HepG2 (cell line): Measurements from ENCODE around the gene ESYT1. TPM values are rescaled to one million over a fixed set of nuclear protein-coding genes. Genes with fewer than 3 reads are reported as not detected.

Experiments
- CCDC6 ChIP-seq: sonication (generic); formaldehyde crosslinking; IDR thresholded peaks from 2 replicates; pipeline ENCODE4 v1.8.1; 2022; ENCODE audit warnings: mild to moderate bottlenecking, missing genetic modification reagents, moderate library complexity
- EHMT2 ChIP-seq: fragments of 200-600 bp; sonication (generic); IDR thresholded peaks from 2 replicates; pipeline ENCODE4 v1.7.0; 2017; ENCODE audit warnings: antibody characterized with exemption, low read depth, low read length, borderline replicate concordance
- FOXK1 ChIP-seq: sonication (generic); formaldehyde crosslinking; IDR thresholded peaks from 2 replicates; pipeline ENCODE4 v1.4.0; 2020; ENCODE audit warnings: low read depth, missing genetic modification reagents, borderline replicate concordance
- FUBP1 ChIP-seq: sonication (generic); formaldehyde crosslinking; IDR thresholded peaks from 2 replicates; pipeline ENCODE4 v1.5.1; 2020; ENCODE audit warnings: missing genetic modification reagents, mild to moderate bottlenecking, borderline replicate concordance
- IKZF1 ChIP-seq: fragments of 450-650 bp; IDR thresholded peaks from 2 replicates; pipeline ENCODE4 v1.7.1; 2016
- NFYC ChIP-seq: IDR thresholded peaks from 2 replicates; pipeline ENCODE4 v1.6.1; 2016; ENCODE audit warnings: missing genetic modification reagents, missing compliant biosample characterization
- TCF7 ChIP-seq: sonication (generic); IDR thresholded peaks from 2 replicates; pipeline ENCODE4 v1.6.1; 2016; ENCODE audit warnings: antibody characterized with exemption, low read depth
- THAP8 ChIP-seq: sonication (generic); formaldehyde crosslinking; IDR thresholded peaks from 2 replicates; pipeline ENCODE4 v1.5.1; 2020; ENCODE audit warnings: missing genetic modification reagents, mild to moderate bottlenecking, borderline replicate concordance
- ZBTB8A ChIP-seq: sonication (generic); formaldehyde crosslinking; IDR thresholded peaks from 2 replicates; pipeline ENCODE4 v1.4.0; 2020; ENCODE audit warnings: mild to moderate bottlenecking, low read depth, missing genetic modification reagents, borderline replicate concordance
- ZNF280D ChIP-seq: sonication (generic); formaldehyde crosslinking; IDR thresholded peaks from 2 replicates; pipeline ENCODE4 v1.5.1; 2020; ENCODE audit warnings: mild to moderate bottlenecking, missing genetic modification reagents
- ZNF431 ChIP-seq: sonication (generic); formaldehyde crosslinking; IDR thresholded peaks from 2 replicates; pipeline ENCODE4 v1.9.0; 2022; ENCODE audit warnings: missing genetic modification reagents, low read depth, mild to moderate bottlenecking, borderline replicate concordance
- ZNF678 ChIP-seq: sonication (generic); formaldehyde crosslinking; IDR thresholded peaks from 2 replicates; pipeline ENCODE4 v1.4.0; 2020; ENCODE audit warnings: mild to moderate bottlenecking, missing genetic modification reagents
- ZNF782 ChIP-seq: sonication (generic); formaldehyde crosslinking; IDR thresholded peaks from 2 replicates; pipeline ENCODE4 v1.4.0; 2020; ENCODE audit warnings: missing genetic modification reagents, mild to moderate bottlenecking, borderline replicate concordance
- ZSCAN31 ChIP-seq: sonication (generic); formaldehyde crosslinking; IDR thresholded peaks from 2 replicates; pipeline ENCODE4 v1.5.0; 2020; ENCODE audit warnings: low read depth, mild to moderate bottlenecking, missing genetic modification reagents
- ZUFSP ChIP-seq: sonication (generic); formaldehyde crosslinking; IDR thresholded peaks from 2 replicates; pipeline ENCODE4 v1.9.0; 2021; ENCODE audit warnings: missing genetic modification reagents, mild to moderate bottlenecking, borderline replicate concordance
- polyA plus RNA-seq, 8 experiments: library from polyadenylated mRNA; depleted of rRNA in 3 of 8; stranded (reverse) in 7 of 8; unstranded in 1 of 8; fragments of >200 nt; fragmentation: Illumina TruSeq in 4 of 8; extraction: Trizol in 4 of 8; gene quantifications; 2 replicates each; pipeline versions ENCODE4 v1.2.1 to v1.2.3, GENCODE V29; 2011 to 2016; ENCODE audit warnings: low read depth in 4 of 8, missing spikeins in 1 of 8, mixed read lengths in 1 of 8; ENCODE audit not compliant: insufficient read depth in 1 of 8
- total RNA-seq, 5 experiments: library from RNA; depleted of rRNA; stranded (reverse); fragments of >200 nt; fragmentation: Illumina TruSeq; extraction: Trizol; gene quantifications; 2 replicates each; pipeline ENCODE4 v1.2.3, GENCODE V29; 2016; ENCODE audit warnings: low read depth in 1 of 5
- TF ChIP-seq, protein P1 (sequence below): sonication (generic); formaldehyde crosslinking; IDR thresholded peaks from 2 replicates; pipeline ENCODE4 v1.4.0; 2020; ENCODE audit warnings: mild to moderate bottlenecking, missing genetic modification reagents
- TF ChIP-seq, protein P2 (sequence below): fragments of 450-650 bp; IDR thresholded peaks from 2 replicates; pipeline ENCODE4 v1.6.1; 2017; ENCODE audit warnings: mild to moderate bottlenecking

ESYT1 gene
- total and polyA plus RNA-seq, 2 of the 13 experiments (the other 11 are each of a cell fraction or from before 2014, with no cell fraction given) = 66.9 to 71.0 TPM

- TF ChIP-seq ZNF782 (CRISPR knock-in tag) (no peak), EHMT2 (no peak), ZNF280D (peak; percentile 85), FUBP1 (CRISPR knock-in tag) (peak; percentile 98; the same call in 1 of the 2 replicates), CCDC6 (CRISPR knock-in tag) (peak; percentile 93), NFYC (CRISPR knock-in tag) (peak; percentile 69), IKZF1 (no peak), THAP8 (CRISPR knock-in tag) (no peak), ZSCAN31 (CRISPR knock-in tag) (peak; percentile 98; the same call in 1 of the 2 replicates), ZBTB8A (CRISPR knock-in tag) (peak; percentile 37; the same call in 1 of the 2 replicates), ZNF431 (CRISPR knock-in tag) (no peak; the same call in 1 of the 2 replicates), ZNF678 (CRISPR knock-in tag) (no peak; the same call in 1 of the 2 replicates), FOXK1 (CRISPR knock-in tag) (no peak), ZUFSP (no peak), TCF7 (no peak)
- TF ChIP-seq, protein P1, sequence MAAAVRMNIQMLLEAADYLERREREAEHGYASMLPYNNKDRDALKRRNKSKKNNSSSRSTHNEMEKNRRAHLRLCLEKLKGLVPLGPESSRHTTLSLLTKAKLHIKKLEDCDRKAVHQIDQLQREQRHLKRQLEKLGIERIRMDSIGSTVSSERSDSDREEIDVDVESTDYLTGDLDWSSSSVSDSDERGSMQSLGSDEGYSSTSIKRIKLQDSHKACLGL (CRISPR knock-in tag) = peak; percentile 57; the same call in 1 of the 2 replicates
- TF ChIP-seq, protein P2, sequence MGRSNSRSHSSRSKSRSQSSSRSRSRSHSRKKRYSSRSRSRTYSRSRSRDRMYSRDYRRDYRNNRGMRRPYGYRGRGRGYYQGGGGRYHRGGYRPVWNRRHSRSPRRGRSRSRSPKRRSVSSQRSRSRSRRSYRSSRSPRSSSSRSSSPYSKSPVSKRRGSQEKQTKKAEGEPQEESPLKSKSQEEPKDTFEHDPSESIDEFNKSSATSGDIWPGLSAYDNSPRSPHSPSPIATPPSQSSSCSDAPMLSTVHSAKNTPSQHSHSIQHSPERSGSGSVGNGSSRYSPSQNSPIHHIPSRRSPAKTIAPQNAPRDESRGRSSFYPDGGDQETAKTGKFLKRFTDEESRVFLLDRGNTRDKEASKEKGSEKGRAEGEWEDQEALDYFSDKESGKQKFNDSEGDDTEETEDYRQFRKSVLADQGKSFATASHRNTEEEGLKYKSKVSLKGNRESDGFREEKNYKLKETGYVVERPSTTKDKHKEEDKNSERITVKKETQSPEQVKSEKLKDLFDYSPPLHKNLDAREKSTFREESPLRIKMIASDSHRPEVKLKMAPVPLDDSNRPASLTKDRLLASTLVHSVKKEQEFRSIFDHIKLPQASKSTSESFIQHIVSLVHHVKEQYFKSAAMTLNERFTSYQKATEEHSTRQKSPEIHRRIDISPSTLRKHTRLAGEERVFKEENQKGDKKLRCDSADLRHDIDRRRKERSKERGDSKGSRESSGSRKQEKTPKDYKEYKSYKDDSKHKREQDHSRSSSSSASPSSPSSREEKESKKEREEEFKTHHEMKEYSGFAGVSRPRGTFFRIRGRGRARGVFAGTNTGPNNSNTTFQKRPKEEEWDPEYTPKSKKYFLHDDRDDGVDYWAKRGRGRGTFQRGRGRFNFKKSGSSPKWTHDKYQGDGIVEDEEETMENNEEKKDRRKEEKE = no peak
These were observed 23.8 kb upstream of the ESYT1 start, which contains the start of gene PA2G4 (continued) for GRCh38 chr12:56104109-56104814.
